ENCODE measurements around the gene VPREB1.
"Not testable (repeated sequence)": the region's sequence is repeated elsewhere in the genome, so short reads cannot be mapped to it uniquely, and the experiment has no call there.

Gene VPREB1

GRCh38 chr22:22294641-22295040 lies 50.1 kb downstream of the VPREB1 start:
- not testable (repeated sequence) for DNase-seq (ENCODE audit: low read depth in 2 of 2)

All from stimulated activated CD8-positive, alpha-beta memory T cell treated with anti-CD3 and anti-CD28 coated beads, Interleukin-7, amount 100 ng/mL, for 1 hour (primary cell).